Astrocyte (in vitro differentiated cells and primary cell): ENCODE results near the gene NRG3. TPM values are rescaled to one million over a fixed set of nuclear protein-coding genes. Genes with fewer than 3 reads are reported as not detected.
A peak's percentile ranks its signal among the peaks of the same experiment; 100 is the strongest.

Source experiments
- DNase-seq: peaks from one replicate; pipeline ENCODE4 v3.0.0-alpha.2; 2010; ENCODE audit warnings: low read depth
- FAIRE-seq: peaks from 2 replicates; lab custom pipeline; 2011; peaks lifted over from hg19 to GRCh38; lab: Jason Lieb, UNC
- H2AFZ ChIP-seq: 2 replicates; pipeline ENCODE4 v1.6.0; 2012; ENCODE audit warnings: low read depth, low read length, inconsistent platforms
- H3K27ac ChIP-seq: 2 replicates; pipeline ENCODE4 v1.5.1; 2011; ENCODE audit warnings: low read depth, low read length, inconsistent platforms
- H3K27me3 ChIP-seq: 2 replicates; pipeline ENCODE4 v1.6.0; 2011; ENCODE audit warnings: low read length, inconsistent platforms; ENCODE audit not compliant: insufficient read depth
- H3K36me3 ChIP-seq: 2 replicates; pipeline ENCODE4 v1.5.1; 2011; ENCODE audit warnings: low read length, inconsistent platforms; ENCODE audit not compliant: insufficient read depth
- H3K4me1 ChIP-seq: 2 replicates; pipeline ENCODE4 v1.5.1; 2011; ENCODE audit warnings: low read length, inconsistent platforms; ENCODE audit not compliant: insufficient read depth
- H3K4me2 ChIP-seq: 2 replicates; pipeline ENCODE4 v1.6.0; 2012; ENCODE audit warnings: low read length, inconsistent platforms
- H3K4me3 ChIP-seq: 2 replicates; pipeline ENCODE4 v1.5.1; 2011; ENCODE audit warnings: low read depth, mild to moderate bottlenecking, low read length, inconsistent platforms; ENCODE audit not compliant: insufficient read depth
- H3K79me2 ChIP-seq: 2 replicates; pipeline ENCODE4 v1.6.0; 2012; ENCODE audit warnings: mild to moderate bottlenecking, low read length, inconsistent platforms; ENCODE audit not compliant: insufficient read depth
- H3K9ac ChIP-seq: 2 replicates; pipeline ENCODE4 v1.6.0; 2012; ENCODE audit warnings: mild to moderate bottlenecking, low read length, inconsistent platforms
- H3K9me3 ChIP-seq: 2 replicates; pipeline ENCODE4 v1.5.1; 2012; ENCODE audit warnings: low read depth, mild to moderate bottlenecking, low read length, inconsistent platforms; ENCODE audit not compliant: insufficient read depth
- H4K20me1 ChIP-seq: 2 replicates; pipeline ENCODE4 v1.6.0; 2012; ENCODE audit warnings: low read length, inconsistent platforms; ENCODE audit not compliant: insufficient read depth
- H3K27ac Mint-ChIP-seq: one replicate; pipeline ENCODE4 v1.8.0; 2021; ENCODE audit warnings: mild to moderate bottlenecking, mixed read lengths; ENCODE audit not compliant: unreplicated experiment
- H3K27me3 Mint-ChIP-seq: one replicate; pipeline ENCODE4 v1.8.0; 2021; ENCODE audit warnings: low read depth, mixed read lengths; ENCODE audit not compliant: unreplicated experiment
- H3K36me3 Mint-ChIP-seq: one replicate; pipeline ENCODE4 v1.8.0; 2021; ENCODE audit warnings: low read depth, mixed read lengths; ENCODE audit not compliant: unreplicated experiment
- H3K4me1 Mint-ChIP-seq: one replicate; pipeline ENCODE4 v1.8.0; 2021; ENCODE audit warnings: low read depth, mixed read lengths; ENCODE audit not compliant: unreplicated experiment
- H3K4me3 Mint-ChIP-seq: one replicate; pipeline ENCODE4 v1.8.0; 2021; ENCODE audit warnings: mild to moderate bottlenecking, moderate library complexity, mixed read lengths; ENCODE audit not compliant: unreplicated experiment
- H3K9me3 Mint-ChIP-seq: one replicate; pipeline ENCODE4 v1.8.0; 2021; ENCODE audit warnings: mild to moderate bottlenecking, mixed read lengths; ENCODE audit not compliant: unreplicated experiment
- EZH2 ChIP-seq: IDR thresholded peaks from 2 replicates; pipeline ENCODE4 v1.6.1; 2012; ENCODE audit warnings: mild to moderate bottlenecking, low read length, inconsistent platforms; ENCODE audit not compliant: insufficient read depth
- total RNA-seq: library from RNA; stranded (reverse); gene quantifications from 2 replicates; pipeline ENCODE4 v1.2.1, GENCODE V29; 2021
- TF ChIP-seq, protein P1 (sequence below): IDR thresholded peaks from 2 replicates; pipeline ENCODE4 v1.5.1; 2011; ENCODE audit warnings: low read depth, mild to moderate bottlenecking, inconsistent platforms, low read length, moderate library complexity; ENCODE audit not compliant: insufficient read depth

NRG3 gene
- total RNA-seq, 1 donor from 2014 or later = 2.1 TPM

DNA sequence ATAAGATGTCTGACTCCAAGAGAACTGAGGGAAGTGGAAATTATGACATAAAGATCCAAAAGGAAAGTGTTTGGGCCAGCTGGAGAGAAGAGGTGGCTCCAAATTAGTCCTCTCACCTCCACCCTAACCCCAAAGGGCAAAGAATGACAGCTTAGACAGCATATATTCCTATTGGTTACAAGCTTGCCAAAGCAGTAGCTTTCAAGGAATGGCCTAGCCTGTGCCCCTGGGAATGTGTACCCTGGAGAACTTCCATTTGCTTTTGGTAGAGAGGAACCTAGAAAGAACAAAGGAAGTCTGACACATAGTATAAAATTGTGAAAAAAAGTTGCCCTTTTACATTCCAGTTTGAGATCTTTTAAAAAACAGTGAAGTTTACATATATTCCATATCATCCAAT is 11.2 kb upstream of the NRG3 start:
- no peaks in the 10 kb centered on the region for H3K36me3 Mint-ChIP-seq
- H3K4me3 Mint-ChIP-seq = no peak overlapping the region
- no peak overlapping the region for H3K27ac Mint-ChIP-seq
- no peaks in the 10 kb centered on the region for H4K20me1 ChIP-seq
- no peak overlapping the region for H2AFZ ChIP-seq
- no peak overlapping the region for H3K27ac ChIP-seq
- TF ChIP-seq, protein P1, sequence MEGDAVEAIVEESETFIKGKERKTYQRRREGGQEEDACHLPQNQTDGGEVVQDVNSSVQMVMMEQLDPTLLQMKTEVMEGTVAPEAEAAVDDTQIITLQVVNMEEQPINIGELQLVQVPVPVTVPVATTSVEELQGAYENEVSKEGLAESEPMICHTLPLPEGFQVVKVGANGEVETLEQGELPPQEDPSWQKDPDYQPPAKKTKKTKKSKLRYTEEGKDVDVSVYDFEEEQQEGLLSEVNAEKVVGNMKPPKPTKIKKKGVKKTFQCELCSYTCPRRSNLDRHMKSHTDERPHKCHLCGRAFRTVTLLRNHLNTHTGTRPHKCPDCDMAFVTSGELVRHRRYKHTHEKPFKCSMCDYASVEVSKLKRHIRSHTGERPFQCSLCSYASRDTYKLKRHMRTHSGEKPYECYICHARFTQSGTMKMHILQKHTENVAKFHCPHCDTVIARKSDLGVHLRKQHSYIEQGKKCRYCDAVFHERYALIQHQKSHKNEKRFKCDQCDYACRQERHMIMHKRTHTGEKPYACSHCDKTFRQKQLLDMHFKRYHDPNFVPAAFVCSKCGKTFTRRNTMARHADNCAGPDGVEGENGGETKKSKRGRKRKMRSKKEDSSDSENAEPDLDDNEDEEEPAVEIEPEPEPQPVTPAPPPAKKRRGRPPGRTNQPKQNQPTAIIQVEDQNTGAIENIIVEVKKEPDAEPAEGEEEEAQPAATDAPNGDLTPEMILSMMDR = no peak
- no peak for TF ChIP-seq EZH2
- no peaks in the 10 kb centered on the region for H3K9me3 ChIP-seq
- no peak overlapping the region for H3K4me2 ChIP-seq
- DNase-seq (no peak), FAIRE-seq (no peak)
- H3K36me3 ChIP-seq = no peaks in the 10 kb centered on the region
- H3K4me1 ChIP-seq = peaks cover 5% of the 10 kb centered on the region
- H3K27me3 ChIP-seq = no peaks in the 10 kb centered on the region
- no peak overlapping the region for H3K4me3 ChIP-seq
- H3K9me3 Mint-ChIP-seq = peaks cover 10% of the 10 kb centered on the region
- H3K27me3 Mint-ChIP-seq = no peaks in the 10 kb centered on the region
- H3K79me2 ChIP-seq = no peaks in the 10 kb centered on the region
- peaks cover 20% of the 10 kb centered on the region for H3K4me1 Mint-ChIP-seq
- no peak overlapping the region for H3K9ac ChIP-seq

DNA sequence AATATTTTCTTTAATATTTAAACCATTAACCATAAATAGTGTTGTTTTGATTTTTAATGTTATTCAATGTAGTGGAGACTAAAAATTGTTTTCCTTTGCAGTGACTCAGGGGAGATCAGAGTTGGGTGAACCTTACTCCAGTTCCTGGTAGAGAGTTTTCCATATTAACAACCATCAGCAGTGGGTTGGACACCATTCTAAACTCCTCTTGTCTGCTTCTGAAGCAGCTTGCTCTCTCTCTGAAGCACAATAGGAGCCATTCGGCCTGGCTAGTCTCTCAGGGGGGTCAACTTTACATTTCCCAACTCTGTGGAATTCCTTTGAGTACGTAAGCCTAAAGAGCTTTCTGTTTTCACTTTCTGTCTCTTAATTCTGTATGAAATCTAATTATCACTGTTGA is 9.4 kb upstream of the NRG3 start:
- H3K4me3 ChIP-seq = no peak overlapping the region
- no peak overlapping the region for H2AFZ ChIP-seq
- no peak overlapping the region for H3K9ac ChIP-seq
- H3K36me3 ChIP-seq = no peaks in the 10 kb centered on the region
- Mint-ChIP-seq H3K27ac (peak overlapping the region; percentile 3), H3K9me3 (peaks cover 11% of the 10 kb centered on the region), H3K36me3 (no peaks in the 10 kb centered on the region), H3K4me3 (no peak overlapping the region), H3K4me1 (peaks cover 20% of the 10 kb centered on the region), H3K27me3 (no peaks in the 10 kb centered on the region)
- TF ChIP-seq EZH2 = no peak
- TF ChIP-seq, protein P1 = no peak
- H3K4me2 ChIP-seq = peak overlapping the region; percentile 55
- H4K20me1 ChIP-seq = no peaks in the 10 kb centered on the region
- no peaks in the 10 kb centered on the region for H3K79me2 ChIP-seq
- peak overlapping the region; percentile 43 for H3K27ac ChIP-seq
- no peaks in the 10 kb centered on the region for H3K9me3 ChIP-seq
- DNase-seq (no peak), FAIRE-seq (no peak)
- H3K4me1 ChIP-seq = peaks cover 5% of the 10 kb centered on the region
- no peaks in the 10 kb centered on the region for H3K27me3 ChIP-seq

DNA sequence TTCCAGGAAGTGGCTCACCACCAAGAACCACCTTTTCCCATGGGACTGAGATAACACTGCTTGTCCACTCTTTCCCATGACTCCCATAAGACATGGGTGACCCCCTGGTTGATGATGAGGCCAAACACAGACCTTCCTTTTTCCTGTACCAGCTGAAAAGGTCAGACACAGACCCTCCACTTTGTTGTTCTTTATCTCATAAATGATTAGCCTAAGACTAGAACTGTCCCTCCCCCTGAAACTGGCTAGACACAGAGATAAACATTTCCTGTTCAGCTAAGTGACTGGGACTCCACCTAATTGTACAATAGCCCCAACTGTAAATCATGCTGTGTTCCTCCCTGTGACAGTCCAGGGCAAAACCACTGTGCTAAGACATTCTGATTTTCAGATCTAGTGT is 8.2 kb upstream of the NRG3 start:
- peaks cover 5% of the 10 kb centered on the region for H3K4me1 ChIP-seq
- H3K4me3 ChIP-seq = no peak overlapping the region
- FAIRE-seq (no peak), DNase-seq (no peak)
- Mint-ChIP-seq H3K27me3 (peaks cover 1% of the 10 kb centered on the region), H3K27ac (peak overlapping the region; percentile 63), H3K4me1 (peaks cover 28% of the 10 kb centered on the region), H3K9me3 (peaks cover 3% of the 10 kb centered on the region), H3K36me3 (no peaks in the 10 kb centered on the region), H3K4me3 (no peak overlapping the region)
- no peaks in the 10 kb centered on the region for H3K9me3 ChIP-seq
- no peaks in the 10 kb centered on the region for H3K79me2 ChIP-seq
- no peak overlapping the region for H3K9ac ChIP-seq
- H2AFZ ChIP-seq = peak overlapping the region; percentile 33
- H3K27ac ChIP-seq = peak overlapping the region; percentile 63
- no peaks in the 10 kb centered on the region for H3K27me3 ChIP-seq
- no peaks in the 10 kb centered on the region for H3K36me3 ChIP-seq
- TF ChIP-seq EZH2 = no peak
- TF ChIP-seq, protein P1 = no peak
- no peaks in the 10 kb centered on the region for H4K20me1 ChIP-seq
- peak overlapping the region; percentile 55 for H3K4me2 ChIP-seq
